HEK293T (cell line): ENCODE results near the gene STAC2.
A peak's percentile ranks its signal among the peaks of the same experiment; 100 is the strongest.

Experiments used
- CTCF ChIA-PET: fragments of 350-600 bp; formaldehyde crosslinking; extraction: SDS; loops from one replicate; lab custom pipeline; 2021; ENCODE audit warnings: antibody characterized with exemption, inconsistent platforms; lab: Yijun Ruan, JAX
- POLR2A ChIA-PET: fragments of 350-600 bp; formaldehyde crosslinking; extraction: SDS; loops from one replicate; lab custom pipeline; 2020; ENCODE audit warnings: antibody characterized with exemption, inconsistent platforms; lab: Yijun Ruan, JAX
- DNase-seq: peaks from one replicate; pipeline ENCODE4 v3.0.0; 2012; ENCODE audit warnings: mixed read lengths; ENCODE audit errors: extremely low spot score
- ARNT ChIP-seq: fragments of 450-650 bp; IDR thresholded peaks from 2 replicates; pipeline ENCODE4 v1.6.1; 2017; ENCODE audit warnings: mild to moderate bottlenecking
- BHLHE40 ChIP-seq: fragments of 450-650 bp; IDR thresholded peaks from 2 replicates; pipeline ENCODE4 v1.6.1; 2016; ENCODE audit warnings: mild to moderate bottlenecking, moderate library complexity, borderline replicate concordance
- CTBP1 ChIP-seq: fragments of 450-650 bp; IDR thresholded peaks from 2 replicates; pipeline ENCODE4 v1.6.1; 2016; ENCODE audit warnings: borderline replicate concordance
- ELF4 ChIP-seq: fragments of 450-650 bp; IDR thresholded peaks from 2 replicates; pipeline ENCODE4 v1.6.1; 2017; ENCODE audit warnings: antibody characterized with exemption
- FOXA1 ChIP-seq: fragments of 450-650 bp; IDR thresholded peaks from 2 replicates; pipeline ENCODE4 v1.6.1; 2016; ENCODE audit warnings: mild to moderate bottlenecking
- FOXK2 ChIP-seq: fragments of 450-650 bp; IDR thresholded peaks from 2 replicates; pipeline ENCODE4 v1.6.1; 2016; ENCODE audit warnings: mild to moderate bottlenecking
- FOXM1 ChIP-seq: fragments of 450-650 bp; IDR thresholded peaks from 2 replicates; pipeline ENCODE4 v1.6.1; 2017; ENCODE audit warnings: mild to moderate bottlenecking, borderline replicate concordance
- HDGF ChIP-seq: fragments of 450-650 bp; IDR thresholded peaks from 2 replicates; pipeline ENCODE4 v1.6.1; 2017; ENCODE audit warnings: antibody characterized with exemption, borderline replicate concordance
- L3MBTL2 ChIP-seq: fragments of 450-650 bp; conservative IDR thresholded peaks from 2 replicates; pipeline ENCODE4 v1.6.1; 2016; ENCODE audit warnings: mild to moderate bottlenecking
- LEF1 ChIP-seq: fragments of 450-650 bp; IDR thresholded peaks from 2 replicates; pipeline ENCODE4 v1.6.1; 2017; ENCODE audit warnings: mild to moderate bottlenecking, borderline replicate concordance
- NFRKB ChIP-seq: fragments of 450-650 bp; IDR thresholded peaks from 2 replicates; pipeline ENCODE4 v1.6.1; 2016; ENCODE audit warnings: mild to moderate bottlenecking, moderate library complexity
- PKNOX1 ChIP-seq: fragments of 450-650 bp; IDR thresholded peaks from 2 replicates; pipeline ENCODE4 v1.6.1; 2016
- SP1 ChIP-seq: fragments of 450-650 bp; IDR thresholded peaks from 2 replicates; pipeline ENCODE4 v1.6.1; 2017
- SUZ12 ChIP-seq: fragments of 450-650 bp; IDR thresholded peaks from 2 replicates; pipeline ENCODE4 v1.6.1; 2016; ENCODE audit warnings: mild to moderate bottlenecking
- TARDBP ChIP-seq: fragments of 450-650 bp; IDR thresholded peaks from 2 replicates; pipeline ENCODE4 v1.6.1; 2016
- ZNF384 ChIP-seq: fragments of 450-650 bp; IDR thresholded peaks from 2 replicates; pipeline ENCODE4 v1.6.1; 2016

The STAC2 gene

GRCh38 chr17:39166437-39167335, 59.1 kb downstream of the STAC2 start:
- CTCF ChIA-PET: interaction anchor here (1.3 to 1.7 kb wide), 4 partner anchors 8 to 70 kb away, joined by 3 to 21 read pairs (median 3); no protein-coding TSS in a partner anchor
- DNase-seq: no peak
- POLR2A ChIA-PET: interaction anchor here (0.9 to 2.2 kb wide), 3 partner anchors 8 to 313 kb away, joined by 3 to 9 read pairs (median 4); partner anchors contain the start of genes RPL19 and RPL23
- TF ChIP-seq HDGF (no peak), ELF4 (no peak), TARDBP (no peak), FOXM1 (no peak), L3MBTL2 (no peak), ZNF384 (no peak), FOXK2 (no peak), PKNOX1 (no peak), LEF1 (no peak), SP1 (no peak), BHLHE40 (no peak), ARNT (no peak), CTBP1 (no peak), SUZ12 (no peak), NFRKB (no peak), FOXA1 (no peak)

- CTCF ChIA-PET: interaction anchor here (0.8 to 2.6 kb wide), 6 partner anchors 9 to 183 kb away, joined by 3 to 57 read pairs (median 4); no protein-coding TSS in a partner anchor
Measured at GRCh38 chr17:39165841-39166349, 59.9 kb downstream of the STAC2 start, which contains the start of gene ARL5C. Gene ARL5C, minus strand, starts transcription at chr17:39166161. Its CDS starts 401 bp downstream, at chr17:39165760.

GRCh38 chr17:39165178-39165840, 60.4 kb downstream of the STAC2 start:
- no peak for DNase-seq
- POLR2A ChIA-PET: interaction anchor here (0.7 to 2.2 kb wide), 8 partner anchors 9 to 413 kb away, joined by 3 to 22 read pairs (median 6); partner anchors contain the start of genes PLXDC1, PSMB3, RPL19 and RPL23
- CTCF ChIA-PET: interaction anchor here (0.5 to 2.6 kb wide), 27 partner anchors 9 to 591 kb away, joined by 3 to 57 read pairs (median 5); partner anchors contain the start of gene RPL19
- TF ChIP-seq ZNF384: no peak
- TF ChIP-seq CTBP1: no peak
- TF ChIP-seq NFRKB: no peak
- TF ChIP-seq FOXA1: no peak
- TF ChIP-seq PKNOX1: no peak
- TF ChIP-seq SP1: no peak

More at GRCh38 chr17:39165841-39166349, 59.9 kb downstream of the STAC2 start, which contains the start of gene ARL5C:
- DNase-seq: no peak
- TF ChIP-seq TARDBP (no peak), L3MBTL2 (no peak), FOXA1 (no peak), HDGF (no peak), FOXM1 (no peak), ARNT (no peak), LEF1 (no peak), CTBP1 (no peak), SUZ12 (no peak), PKNOX1 (no peak), ELF4 (no peak), NFRKB (no peak), BHLHE40 (no peak)
- POLR2A ChIA-PET: interaction anchor here (0.9 to 2.2 kb wide), 2 partner anchors 8 to 34 kb away, joined by 4 to 9 read pairs; partner anchors contain the start of gene RPL19

- ChIA-PET POLR2A (interaction anchor here (0.7 to 2.2 kb wide), 6 partner anchors 9 to 412 kb away, joined by 3 to 22 read pairs (median 7); partner anchors contain the start of genes PLXDC1, PSMB3, RPL19 and RPL23), CTCF (interaction anchor here (0.5 to 2.6 kb wide), 28 partner anchors 10 to 591 kb away, joined by 3 to 57 read pairs (median 4); partner anchors contain the start of gene RPL19)
- TF ChIP-seq PKNOX1 (peak; percentile 98), FOXK2 (no peak)
- DNase-seq: peak; percentile 80
Measured at GRCh38 chr17:39164675-39165143, 61.0 kb downstream of the STAC2 start.
